Prostate gland (tissue), 2 donors: ENCODE measurements around the gene LPP.

Source experiments
- CTCF ChIP-seq, 4 experiments: fragments of 200-600 bp in 2 of 4; fragments of 450-650 bp in 2 of 4; sonication (generic) in 2 of 4; IDR thresholded peaks; 1 replicate in 3 of 4; 2 replicates in 1 of 4; pipeline ENCODE4 v1.5.1; 2016 to 2019; ENCODE audit warnings: antibody characterized with exemption in 4 of 4, mild to moderate bottlenecking in 2 of 4, moderate library complexity in 2 of 4
- POLR2AphosphoS5 ChIP-seq: sonication (generic); formaldehyde crosslinking; IDR thresholded peaks from one replicate; pipeline ENCODE4 v1.6.1; 2017; ENCODE audit warnings: antibody characterized with exemption

- TF ChIP-seq CTCF (IDR thresholded peaks at IDR 0.05): no peak
- TF ChIP-seq POLR2AphosphoS5: no peak
Measured at GRCh38 chr3:188863999-188864406, 710.0 kb downstream of the LPP start.
